GM12874 (cell line): ENCODE data around the gene STRBP.

Source experiments
- CTCF ChIP-seq: IDR thresholded peaks from 2 replicates; pipeline ENCODE4 v1.5.1; 2011; ENCODE audit warnings: low read depth, mild to moderate bottlenecking, control low read depth, low read length, moderate library complexity; ENCODE audit not compliant: insufficient read depth

STRBP gene

DNA sequence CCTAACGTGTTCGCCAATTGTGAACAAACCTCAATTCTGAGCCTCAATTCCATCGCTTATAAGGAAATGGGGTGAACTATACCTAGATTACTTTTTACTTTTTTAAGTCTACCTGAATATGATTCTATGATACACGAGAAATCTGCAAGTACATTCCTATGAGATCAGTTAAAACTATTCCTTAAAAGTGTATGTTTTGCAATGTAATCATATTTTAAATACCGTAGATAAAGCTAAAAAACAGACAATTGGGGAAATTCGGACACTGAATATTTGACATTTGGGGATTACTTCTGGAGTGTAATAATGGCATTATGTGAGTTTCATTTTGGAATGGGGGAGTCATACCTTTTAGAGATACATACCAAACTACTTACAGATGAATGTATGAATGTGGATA, 62.3 kb downstream of the STRBP start:
- no peak for TF ChIP-seq CTCF

DNA sequence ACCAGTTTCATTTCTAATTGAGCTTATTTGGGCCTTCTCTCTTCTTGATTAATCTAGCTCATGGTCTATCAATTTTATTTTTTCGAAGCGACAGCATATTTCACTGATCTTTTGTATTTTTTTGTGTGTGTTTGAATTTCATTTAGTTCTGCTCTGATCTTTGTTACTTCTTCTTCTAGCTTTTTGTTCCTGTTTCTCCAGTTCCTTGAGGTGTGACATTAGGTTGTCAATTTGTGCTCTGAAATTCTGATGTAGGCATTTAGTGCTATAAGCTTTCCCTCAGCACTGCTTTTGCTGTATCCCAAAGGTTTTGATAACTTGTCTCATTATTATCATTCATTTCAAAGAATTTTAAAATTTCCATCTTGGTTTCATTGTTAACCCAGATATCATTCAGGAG, 67.3 kb downstream of the STRBP start:
- TF ChIP-seq CTCF, result no peak

- no peak for TF ChIP-seq CTCF
Measured at GRCh38 chr9:123196124-123196523, 72.3 kb downstream of the STRBP start.

DNA sequence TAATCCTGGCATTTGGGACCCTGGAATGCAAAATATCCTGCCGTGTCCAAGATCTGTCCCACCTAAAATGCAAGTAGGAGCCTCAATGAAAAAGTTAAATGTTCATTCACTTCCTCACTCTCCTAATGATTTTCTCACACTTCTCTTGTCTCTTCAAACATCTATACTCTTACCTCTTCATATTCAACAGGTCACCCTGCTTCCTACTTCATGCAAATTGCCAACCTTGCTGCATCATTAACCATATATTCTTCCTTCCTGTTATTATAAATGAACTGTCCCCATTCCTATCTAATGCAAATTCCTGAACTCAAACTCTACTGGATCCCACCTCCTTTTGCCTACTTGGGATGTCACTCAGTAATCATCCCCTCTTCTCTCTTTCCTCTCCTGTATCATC, 74.4 kb downstream of the STRBP start:
- TF ChIP-seq CTCF, result no peak

DNA sequence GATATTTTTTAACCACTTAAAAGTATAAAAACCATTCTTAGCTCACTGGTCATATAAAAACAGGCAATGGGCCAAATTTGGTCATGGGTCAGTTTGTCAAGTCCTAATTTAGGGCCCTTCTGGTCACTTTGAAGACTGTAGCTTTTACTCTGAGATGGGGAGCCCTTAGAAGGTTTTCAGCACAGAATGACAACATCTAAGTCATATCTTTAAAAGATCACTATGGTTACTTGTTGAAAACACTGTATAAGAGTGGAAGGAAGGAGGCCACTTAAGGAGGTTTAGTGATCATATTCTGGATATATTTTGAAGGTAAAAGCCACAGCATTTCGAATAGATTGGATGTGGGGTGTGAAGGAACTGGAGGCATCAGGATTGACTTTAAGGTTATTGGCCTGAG, 76.7 kb downstream of the STRBP start:
- no peak for TF ChIP-seq CTCF

DNA sequence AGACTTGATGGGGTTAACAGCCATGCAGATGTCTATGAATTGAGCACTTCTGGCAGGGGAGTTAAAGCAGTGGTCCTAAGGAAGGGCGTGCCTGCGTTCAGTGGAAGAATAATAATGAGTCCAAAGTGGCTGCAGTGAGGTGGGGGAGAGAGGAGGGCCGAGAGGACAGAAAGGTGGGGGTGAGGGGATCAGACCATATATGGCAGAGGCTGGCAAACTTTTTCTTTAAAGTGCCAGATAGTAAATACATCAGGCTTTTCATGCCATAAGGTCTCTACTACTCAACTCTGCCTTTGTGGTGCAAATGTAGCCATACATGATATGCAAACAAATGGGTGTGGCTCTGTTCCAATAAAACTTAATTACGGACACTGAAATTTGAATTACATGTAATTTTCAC, 77.1 kb downstream of the STRBP start:
- TF ChIP-seq CTCF, result no peak

GRCh38 chr9:123187131-123187530, 81.3 kb downstream of the STRBP start:
- TF ChIP-seq CTCF, result no peak

DNA sequence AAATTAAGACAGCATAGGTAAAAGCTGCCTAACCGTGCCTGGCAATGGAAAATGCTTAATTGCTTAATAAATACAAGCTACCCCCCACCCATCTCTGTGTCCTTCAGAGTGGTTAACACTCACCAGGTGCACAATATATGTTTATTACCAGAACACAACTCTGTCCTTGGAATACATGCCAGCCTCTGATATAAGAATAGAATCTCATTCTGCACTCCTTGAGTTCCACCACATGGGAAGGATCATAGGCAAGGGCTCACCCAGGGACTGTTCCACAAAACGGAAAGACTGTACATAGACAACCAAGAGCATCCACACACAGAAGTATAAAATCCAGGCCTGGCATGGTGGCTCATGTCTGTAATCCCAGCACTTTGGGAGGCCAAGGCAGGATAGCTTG, 91.4 kb downstream of the STRBP start:
- no peak for TF ChIP-seq CTCF
